ENCODE results near the gene MSRB1.

DNA sequence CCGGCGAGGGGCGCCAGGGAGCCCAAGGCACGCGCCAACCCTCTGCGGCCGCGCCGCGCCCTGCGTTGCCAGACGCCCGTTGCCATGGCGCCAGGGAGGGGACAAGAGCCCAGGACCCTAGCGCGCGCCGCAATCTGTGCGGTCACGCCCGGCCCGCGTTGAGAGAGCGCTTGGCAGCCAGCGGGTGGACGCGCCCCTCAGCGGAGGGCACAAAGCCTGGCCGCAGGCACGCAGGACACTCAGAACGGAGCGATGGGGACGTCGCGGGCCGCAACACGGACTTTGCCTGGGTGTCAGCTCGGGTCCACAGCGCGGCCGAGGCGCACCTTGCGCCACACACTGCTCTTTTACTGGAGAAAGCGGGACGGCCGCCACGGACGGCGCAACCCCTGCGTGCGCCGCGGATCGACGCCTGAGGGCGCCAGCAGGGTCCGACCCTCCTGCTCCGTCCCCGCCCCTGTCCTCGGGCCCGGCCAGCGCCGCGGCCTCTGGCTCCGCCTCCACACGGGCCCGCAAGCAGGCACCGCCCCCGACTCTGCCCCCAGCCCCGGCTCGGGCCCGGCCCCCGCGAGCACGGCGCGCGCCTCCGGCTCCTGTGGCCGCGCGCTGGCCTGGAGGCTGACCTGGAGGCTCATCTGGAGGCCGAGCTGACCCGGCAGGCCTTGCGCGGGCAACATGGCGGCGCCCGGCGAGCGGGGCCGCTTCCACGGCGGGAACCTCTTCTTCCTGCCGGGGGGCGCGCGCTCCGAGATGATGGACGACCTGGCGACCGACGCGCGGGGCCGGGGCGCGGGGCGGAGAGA, 40.7 kb upstream of the MSRB1 start, which contains the start of gene GFER:
- TF ChIP-seq, protein P1, sequence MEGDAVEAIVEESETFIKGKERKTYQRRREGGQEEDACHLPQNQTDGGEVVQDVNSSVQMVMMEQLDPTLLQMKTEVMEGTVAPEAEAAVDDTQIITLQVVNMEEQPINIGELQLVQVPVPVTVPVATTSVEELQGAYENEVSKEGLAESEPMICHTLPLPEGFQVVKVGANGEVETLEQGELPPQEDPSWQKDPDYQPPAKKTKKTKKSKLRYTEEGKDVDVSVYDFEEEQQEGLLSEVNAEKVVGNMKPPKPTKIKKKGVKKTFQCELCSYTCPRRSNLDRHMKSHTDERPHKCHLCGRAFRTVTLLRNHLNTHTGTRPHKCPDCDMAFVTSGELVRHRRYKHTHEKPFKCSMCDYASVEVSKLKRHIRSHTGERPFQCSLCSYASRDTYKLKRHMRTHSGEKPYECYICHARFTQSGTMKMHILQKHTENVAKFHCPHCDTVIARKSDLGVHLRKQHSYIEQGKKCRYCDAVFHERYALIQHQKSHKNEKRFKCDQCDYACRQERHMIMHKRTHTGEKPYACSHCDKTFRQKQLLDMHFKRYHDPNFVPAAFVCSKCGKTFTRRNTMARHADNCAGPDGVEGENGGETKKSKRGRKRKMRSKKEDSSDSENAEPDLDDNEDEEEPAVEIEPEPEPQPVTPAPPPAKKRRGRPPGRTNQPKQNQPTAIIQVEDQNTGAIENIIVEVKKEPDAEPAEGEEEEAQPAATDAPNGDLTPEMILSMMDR (IDR thresholded peaks at IDR 0.05) = no peak
- peak; percentile 58 for TF ChIP-seq CREM (CRISPR knock-in tag; IDR thresholded peaks at IDR 0.05)
- TF ChIP-seq, protein P2, sequence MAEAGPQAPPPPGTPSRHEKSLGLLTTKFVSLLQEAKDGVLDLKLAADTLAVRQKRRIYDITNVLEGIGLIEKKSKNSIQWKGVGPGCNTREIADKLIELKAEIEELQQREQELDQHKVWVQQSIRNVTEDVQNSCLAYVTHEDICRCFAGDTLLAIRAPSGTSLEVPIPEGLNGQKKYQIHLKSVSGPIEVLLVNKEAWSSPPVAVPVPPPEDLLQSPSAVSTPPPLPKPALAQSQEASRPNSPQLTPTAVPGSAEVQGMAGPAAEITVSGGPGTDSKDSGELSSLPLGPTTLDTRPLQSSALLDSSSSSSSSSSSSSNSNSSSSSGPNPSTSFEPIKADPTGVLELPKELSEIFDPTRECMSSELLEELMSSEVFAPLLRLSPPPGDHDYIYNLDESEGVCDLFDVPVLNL (CRISPR knock-in tag; IDR thresholded peaks at IDR 0.05; ENCODE audit: borderline replicate concordance, low read depth) = peak; percentile 81

All from WTC11 (cell line).